NCI-H82 treated with DMSO at 0.1 percent for 48 hours (cell line): ENCODE results near the gene TRAF7.
"Not testable (repeated sequence)": the region's sequence is repeated elsewhere in the genome, so short reads cannot be mapped to it uniquely, and the experiment has no call there.

ENCODE experiments used
- DNase-seq: peaks from one replicate; lab custom pipeline; 2025; ENCODE audit not compliant: unreplicated experiment; lab: John Stamatoyannopoulos, UW

Gene TRAF7

DNA sequence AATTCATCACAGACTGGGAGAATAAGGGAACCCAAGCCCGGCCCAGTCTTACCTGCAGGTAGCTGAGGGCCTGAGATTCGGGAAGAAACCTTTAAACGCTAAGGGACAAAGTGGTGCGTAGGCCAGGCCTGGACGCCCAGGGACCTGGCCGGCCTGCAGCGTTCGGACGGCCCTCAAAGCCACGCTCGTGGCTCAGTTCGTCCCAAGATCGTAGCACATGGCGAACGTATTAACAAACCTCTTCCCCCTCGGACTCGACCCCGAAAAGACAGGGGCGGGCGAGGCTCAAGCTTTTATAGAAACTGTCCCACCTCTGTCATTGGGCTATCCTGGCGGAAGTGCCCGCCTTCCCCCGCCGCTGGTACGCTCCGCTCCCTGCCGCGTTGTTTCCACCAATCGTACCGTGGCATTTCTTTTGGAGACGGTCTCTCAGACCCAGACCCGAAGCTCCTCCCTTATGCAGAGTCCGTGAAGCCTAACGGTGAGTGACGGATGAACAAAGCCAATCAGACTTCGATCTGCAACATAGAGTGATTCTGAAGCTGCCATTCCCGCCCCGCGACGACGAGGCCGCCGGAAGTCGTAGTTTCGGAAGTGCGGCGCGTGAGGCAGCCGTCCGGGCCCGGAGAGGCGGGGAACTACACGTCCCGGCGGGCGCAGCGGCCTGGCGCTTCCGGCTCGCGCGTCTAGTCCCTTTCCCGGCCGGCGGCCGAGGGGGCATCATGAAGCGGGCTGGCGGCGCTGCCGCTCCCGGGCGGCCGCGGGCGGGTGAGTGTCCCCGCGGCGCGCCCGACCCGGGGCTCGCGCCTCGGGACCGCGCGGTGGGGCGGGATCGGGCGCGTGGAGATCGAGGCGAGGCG lies at the start of gene TRAF7:
Gene TRAF7, plus strand, starts transcription at position 692 of the 860 bp plus-strand sequence. CDS start 8,139 bp downstream, outside the sequence.
- DNase-seq: peak; percentile 99

DNA sequence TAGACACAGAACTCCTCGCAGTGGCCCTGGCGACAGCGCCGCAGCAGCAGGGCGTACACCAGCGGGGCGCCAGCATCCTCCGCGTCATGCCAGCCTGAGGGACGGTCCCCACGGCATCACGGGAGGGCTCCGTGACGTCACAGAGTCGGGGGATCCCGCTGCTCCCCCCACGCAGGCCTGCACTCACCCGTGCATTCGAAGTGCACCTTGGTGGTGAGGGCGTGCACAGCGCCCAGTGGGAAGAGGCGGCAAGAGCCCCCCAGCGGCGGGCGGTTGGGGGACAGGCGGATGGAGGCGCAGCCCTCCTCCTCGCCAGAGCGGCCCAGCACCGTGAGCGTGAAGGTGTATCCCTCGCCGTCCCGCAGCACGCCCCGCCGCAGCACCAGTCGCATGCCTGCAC lies 49.4 kb upstream of the TRAF7 start:
- not testable (repeated sequence) for DNase-seq

DNA sequence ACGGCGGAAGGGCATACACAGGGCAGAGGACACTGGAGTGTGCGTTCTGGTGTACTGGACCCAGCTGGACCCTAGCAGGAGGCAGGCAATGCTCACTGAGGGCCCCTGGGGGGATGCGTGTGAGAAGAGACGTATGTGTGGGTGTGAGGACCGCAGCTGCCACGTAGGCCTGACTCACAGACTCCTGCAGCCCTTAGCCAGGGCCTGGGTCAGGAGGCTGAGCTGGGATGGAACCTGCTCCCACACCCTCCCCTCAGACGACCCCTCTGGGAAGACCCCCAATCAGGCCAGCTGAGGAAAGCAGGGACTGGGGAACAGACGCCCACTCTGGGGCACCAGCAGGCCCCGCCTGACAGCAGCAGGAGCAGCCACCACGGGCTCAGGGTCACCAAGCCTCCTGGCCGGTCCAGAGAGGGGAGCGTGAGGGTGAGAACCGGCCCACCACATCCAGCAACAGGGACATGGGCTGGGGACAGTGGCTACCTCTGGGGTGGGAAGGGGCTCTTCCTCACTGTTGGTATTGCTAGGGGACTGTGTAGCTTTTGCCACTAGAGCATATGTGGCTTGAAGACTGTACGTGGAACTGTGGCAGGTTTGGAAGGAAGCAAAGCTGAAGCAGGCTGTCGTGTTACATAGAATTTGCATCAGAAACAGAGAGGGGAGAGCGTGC lies 48.3 kb upstream of the TRAF7 start:
- DNase-seq: not testable (repeated sequence)

DNA sequence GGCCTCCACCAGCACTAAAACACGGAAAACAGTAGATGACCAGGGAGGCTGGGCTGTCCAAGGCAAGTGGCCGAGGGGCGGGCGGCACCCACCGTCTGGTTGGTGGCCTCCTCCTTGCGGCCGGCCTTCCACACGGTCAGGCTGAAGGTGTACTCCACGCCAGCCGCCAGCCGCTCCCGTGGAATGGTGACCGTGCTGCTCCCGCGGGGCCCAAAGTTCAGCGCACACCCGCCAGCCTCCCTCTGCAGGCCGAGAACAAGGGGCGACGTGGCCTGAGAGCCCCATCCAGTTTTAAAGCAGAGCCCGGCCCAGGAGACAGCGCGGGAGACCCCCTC lies 47.8 kb upstream of the TRAF7 start:
- not testable (repeated sequence) for DNase-seq

DNA sequence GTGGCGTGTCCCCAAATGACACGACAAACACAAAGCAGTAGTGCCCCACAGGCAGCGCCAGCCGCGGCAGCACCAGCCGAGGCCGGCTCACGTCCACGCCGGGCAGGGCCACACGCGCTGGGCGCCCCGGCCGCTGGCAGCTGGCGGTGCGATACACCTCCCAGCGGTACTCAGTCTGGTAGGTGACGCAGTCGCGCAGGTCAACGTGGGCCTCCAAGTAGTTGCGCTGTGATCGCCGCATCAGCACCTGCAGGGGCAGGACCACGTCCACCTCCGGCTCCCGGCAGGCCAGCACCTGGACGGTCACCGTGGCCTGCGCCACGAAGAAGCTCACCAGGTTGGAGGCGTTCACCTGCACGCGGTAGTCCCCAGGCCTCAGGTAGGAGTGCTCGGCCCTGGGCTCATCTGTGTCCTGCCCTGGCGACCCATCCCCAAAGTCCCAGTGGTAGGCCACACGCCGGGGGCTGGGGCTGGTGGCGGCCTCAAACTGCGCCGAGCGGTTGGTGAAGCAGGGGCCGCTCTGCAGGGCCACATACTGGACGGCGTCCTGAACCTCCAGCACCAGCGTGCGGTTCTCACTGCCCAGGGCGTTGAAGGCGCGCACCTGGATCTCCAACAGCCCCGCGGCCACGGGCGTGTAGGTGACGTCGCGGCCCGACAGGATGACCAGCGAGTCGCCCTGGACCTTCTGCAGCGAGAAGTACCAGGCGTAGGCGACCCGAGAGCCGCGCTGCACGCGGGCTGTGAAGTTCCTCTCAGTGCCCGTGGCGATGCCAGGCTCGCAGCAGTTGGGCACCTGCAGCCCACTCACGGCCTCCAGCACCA lies 46.9 kb upstream of the TRAF7 start:
- DNase-seq: not testable (repeated sequence)

DNA sequence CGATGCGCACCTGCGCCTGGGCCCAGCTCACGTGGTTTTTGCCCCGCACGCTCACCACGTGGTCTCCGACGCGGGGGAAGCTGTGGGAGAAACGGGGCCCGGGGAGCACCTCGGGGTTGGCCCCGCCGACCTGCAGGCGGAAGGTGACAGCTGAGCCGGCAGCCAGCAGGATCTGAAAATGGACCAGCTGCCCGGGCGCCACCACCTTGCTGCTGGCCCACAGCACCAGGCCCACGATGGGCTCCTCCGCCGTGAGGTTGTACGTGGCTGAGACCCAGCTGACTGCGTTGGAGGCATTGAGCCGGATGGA lies 46.4 kb upstream of the TRAF7 start:
- not testable (repeated sequence) for DNase-seq

DNA sequence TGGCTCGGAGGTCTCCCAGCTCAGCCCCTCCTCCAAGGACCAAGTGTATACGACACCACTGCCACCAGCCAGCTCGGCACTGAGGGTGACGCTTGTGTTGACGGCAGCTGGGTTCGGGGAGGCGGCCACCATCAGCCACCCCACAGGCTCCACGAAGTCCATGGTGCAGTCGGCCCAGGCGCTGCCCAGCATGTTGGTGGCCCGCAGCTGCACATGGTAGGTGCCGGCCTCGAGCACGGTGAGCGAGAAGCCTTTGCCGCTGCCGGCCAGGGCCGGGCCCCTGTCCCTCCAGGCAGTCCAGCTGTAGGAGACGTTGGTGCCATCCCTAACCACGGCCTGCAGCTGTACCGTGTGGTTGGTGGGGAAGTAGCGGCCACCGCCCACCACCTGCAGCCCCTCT lies 45.7 kb upstream of the TRAF7 start:
- not testable (repeated sequence) for DNase-seq

DNA sequence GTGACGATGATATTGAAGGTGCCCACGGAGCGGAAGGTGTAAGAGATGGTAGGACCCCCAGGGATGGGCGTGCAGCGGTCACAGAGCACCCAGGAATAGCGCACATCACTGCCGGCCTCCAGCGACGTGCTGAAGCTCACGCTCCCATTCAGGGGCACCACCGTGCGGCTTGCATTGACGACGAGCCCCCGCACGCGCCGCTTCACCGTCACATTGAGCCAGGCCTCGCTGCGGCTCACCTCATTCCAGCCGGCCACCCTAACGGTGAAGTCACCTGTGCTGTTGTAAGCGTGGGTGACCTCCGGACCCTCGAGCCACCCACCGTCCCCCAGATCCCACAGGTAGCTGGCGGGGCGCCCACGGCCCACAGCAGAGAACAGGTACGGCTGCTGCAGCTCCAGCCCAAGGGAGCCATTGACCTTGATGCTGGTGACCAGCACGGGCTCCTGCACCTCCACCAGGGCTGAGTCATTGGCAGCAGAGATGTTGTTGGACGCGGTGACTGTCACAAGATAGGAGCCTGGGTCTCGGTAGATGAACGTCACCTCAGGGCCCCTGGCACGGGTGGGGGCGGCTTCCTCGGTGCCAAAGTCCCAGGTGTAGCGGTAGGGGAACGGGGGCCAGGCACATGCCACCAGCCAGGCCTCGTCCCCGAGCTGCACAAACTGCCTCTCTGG lies 45.1 kb upstream of the TRAF7 start:
- not testable (repeated sequence) for DNase-seq

DNA sequence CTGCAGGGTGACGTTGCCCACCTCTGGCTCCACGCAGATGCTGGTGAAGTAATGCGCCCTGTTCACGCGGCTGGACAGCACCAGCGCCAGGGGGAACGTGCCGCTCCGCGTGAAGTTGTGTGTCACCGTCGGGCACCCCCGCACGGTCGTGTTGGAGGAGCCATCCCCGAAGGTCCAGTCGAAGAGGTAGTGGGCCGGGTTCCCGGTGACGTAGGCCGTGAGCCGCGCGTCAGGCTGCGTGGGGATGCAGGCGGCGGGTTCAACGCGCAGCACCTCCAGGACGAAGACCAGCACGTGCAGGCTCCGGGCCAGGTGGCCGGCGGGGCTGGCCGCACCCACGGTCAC lies 44.6 kb upstream of the TRAF7 start:
- DNase-seq: not testable (repeated sequence)

DNA sequence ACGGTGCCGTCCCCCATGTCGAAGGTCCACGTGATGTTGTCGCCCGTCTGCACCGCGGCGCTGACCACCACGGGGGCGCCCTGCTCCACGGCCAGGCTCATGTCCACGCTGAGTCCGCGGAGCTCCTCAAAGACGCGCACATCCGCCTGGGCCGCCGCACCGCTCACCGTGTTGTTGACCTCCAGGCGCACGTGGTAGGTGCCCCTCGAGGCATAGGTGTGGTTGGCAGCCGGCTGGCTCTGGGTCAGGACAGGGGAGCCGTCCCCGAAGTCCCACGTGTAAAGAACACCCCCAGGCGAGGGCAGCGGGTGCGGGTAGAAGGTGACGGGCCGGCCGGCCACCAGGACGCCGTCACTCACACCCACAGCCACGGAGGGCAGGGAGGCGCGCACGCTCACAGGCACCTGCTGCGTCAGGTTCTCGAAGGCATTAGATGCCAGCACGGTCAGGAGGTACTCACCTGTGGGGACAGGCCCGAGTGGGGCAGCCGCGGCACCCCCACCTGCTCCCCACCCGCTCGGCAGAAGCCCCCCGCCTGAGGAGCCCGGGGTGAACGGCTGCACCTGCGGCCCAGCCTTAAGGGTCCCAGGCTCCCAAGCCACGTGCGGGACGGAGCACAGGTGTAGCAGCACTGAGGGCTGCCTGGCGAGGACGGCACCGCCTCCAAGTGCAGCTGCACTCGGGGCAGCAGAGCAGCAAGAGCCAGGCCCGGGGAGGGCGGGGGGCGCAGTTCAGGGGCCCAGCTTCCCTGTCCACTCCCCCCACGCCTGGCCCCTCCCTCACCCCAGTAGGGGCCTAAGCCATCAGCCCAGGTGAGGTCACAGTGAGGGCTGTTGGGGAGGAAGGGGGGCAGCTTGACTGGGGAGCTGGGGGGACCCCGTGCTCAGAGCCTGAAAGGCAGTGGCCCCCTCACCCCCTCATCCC lies 43.9 kb upstream of the TRAF7 start:
- not testable (repeated sequence) for DNase-seq

DNA sequence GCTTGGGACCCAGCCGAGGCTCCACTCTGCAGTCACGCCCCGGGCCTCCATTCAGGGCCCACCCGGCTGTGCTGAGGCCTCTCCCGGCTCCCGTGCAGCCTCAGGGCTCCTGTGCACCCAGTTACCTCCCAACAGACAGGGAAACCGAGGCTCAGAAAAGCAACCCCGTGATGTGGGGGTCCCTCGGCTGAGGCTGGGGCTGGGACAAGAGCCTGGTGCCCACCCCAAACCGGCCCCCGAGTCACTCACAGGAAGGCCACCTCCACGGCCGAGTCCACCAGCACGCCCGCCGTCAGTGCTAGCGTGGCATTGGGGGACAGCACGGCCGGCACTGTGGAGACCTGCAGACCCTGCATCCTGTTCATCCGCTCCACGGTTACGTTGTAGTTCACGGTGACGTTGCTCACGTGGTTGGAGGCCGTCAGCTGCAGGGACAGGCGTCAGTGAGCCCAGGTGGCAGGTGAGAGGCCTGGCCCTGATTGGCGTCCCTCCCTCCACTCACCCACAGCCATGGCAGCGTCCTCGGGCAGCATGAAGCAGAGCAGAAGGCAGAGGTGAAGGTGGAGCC lies 43.0 kb upstream of the TRAF7 start:
- not testable (repeated sequence) for DNase-seq

DNA sequence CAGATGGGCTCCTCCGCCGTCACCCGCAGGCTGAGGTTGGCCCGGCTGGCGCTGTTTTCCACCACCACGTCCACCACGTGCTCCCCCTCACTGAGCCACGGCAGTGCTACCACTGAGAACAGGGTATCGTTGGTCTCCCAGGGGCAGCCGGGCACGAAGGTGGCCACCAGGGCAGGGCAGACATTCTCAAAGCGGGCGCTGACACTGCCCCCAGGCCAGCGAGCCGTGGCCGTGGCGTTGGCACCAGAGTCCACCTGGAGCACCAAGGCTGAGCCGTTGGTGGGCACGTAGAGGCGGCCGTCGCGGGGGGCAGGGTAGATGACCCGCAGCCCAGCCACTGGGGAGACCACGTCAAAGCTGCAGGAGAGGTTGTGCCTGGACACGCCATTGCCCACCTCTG lies 41.4 kb upstream of the TRAF7 start:
- DNase-seq: not testable (repeated sequence)

DNA sequence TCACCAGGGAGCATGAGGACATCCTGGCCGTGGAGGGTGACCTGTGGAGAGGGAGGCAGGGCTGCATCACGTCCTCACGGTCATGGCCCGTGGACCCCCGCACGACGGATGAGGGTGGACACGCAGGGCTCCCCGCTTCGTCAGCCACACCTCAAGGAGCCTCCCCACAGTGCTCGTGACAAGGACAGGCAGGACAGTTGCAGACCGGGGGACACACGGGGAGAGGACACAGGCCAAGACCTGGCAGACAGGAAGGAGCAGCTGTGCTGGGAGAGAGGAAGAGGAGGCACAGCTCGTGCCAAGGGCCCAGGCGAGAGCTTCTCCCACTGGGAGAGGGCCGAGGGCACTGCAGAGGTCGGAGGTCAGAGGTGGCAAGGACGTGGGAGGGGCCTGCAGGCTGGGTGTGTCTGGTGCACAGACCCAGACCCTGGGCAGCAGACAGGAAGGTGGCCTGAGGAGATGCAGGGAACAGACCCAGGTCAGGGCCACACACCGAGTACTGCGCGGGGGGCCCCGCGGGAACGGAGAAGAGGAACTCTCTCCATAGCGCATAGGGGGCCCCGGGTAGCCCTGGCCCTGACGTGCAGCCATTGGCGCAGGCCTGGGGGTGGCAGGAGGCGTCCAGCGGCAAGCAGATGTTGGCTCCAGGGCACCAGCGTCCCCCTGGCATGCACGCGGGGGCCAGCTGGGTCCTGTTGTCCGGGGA lies 40.5 kb upstream of the TRAF7 start:
- not testable (repeated sequence) for DNase-seq

DNA sequence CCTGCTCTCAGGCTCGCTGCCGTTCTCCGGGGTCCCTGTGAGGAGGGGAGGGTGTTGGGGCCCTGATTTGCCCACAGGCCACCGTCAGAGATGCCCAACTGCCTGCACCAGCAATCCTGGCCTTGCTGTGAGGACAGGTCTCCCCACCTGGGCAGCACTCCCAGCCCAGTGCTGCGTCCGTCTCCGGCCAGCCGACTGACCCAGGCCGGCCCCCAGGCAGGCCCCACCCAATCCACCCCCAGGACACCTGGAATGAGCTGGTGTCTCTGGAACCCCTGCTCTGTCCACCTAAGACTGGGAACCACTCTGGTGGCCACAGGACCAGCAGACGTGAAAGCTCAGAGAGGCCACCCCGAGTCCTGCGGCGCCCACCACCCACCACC lies 40.0 kb upstream of the TRAF7 start:
- no peak for DNase-seq

DNA sequence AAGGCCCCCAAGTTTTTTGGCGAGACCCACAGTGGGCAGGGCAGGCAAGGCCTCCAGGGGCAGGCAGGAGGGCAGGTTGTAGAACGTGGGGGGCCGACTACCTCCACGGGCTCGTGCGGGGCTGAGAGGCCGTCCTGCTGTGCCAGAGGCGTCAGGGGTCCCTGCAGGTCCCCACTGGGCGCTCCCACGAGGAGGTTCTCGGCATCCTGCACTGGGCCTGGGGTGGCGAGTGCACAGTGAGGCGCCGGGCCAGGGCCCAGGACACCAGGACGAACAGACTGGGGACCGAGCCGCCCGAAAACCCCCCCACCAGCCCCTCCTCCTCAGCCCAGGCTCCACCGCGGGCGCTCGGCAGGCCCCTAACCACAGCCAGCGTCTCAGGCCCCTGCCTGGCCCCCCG lies 39.2 kb upstream of the TRAF7 start:
- not testable (repeated sequence) for DNase-seq

DNA sequence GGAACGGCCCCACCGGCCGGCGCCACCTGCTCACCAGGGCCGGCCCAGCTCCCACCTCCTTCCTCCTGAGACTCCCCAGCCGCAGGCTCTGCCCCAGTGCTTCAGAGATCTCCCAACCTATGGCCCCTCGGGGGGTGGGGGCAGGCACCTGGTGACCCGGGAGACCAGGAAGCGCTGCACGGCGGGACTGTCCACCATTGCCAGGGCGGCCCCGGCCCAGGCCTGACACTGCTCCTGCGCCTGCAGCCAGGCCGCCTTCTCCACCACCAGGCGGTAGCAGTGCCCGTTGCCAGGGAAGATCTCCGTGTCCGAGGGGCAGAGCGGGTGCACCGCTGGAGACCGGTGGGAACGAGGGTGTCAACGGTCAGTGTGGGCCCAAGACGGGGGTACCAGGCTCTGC lies 38.2 kb upstream of the TRAF7 start:
- not testable (repeated sequence) for DNase-seq

DNA sequence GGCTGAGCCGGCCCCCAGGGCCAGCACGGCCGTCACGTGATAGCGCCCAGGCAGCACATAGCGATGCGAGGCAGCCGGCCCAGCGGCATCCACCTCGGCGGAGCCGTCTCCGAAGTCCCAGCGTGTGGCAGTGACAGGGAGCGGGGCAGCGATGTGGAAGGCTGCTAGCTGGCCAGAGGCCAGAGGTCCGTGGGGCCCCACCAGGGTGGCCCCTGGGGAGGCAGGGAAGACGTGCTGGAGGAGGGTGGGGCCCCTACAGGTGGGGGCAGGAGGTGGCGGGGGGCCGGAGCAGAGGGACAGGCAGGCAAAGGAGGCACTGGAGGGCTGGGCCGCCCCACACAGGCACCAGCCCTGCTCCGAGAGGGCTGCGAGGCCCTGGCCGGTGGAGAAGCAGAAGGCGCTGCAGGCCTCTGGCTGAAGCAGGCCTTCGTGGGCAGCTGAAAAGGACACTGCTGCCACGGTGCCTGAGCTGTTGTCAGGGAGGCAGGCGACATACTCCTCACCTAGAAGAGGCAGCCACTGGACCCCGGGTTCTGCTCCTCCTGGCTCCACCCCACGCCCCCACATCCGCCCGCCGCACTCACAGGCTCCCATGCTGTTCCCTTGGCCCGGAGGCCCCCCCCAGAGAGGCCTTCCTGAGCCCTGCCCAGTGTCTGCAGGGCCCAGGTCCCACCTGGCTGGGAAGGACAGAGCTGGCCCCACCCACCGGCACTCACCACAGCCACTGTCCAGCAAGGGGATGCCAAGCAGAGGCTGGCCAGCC lies 37.4 kb upstream of the TRAF7 start:
- DNase-seq: not testable (repeated sequence)

DNA sequence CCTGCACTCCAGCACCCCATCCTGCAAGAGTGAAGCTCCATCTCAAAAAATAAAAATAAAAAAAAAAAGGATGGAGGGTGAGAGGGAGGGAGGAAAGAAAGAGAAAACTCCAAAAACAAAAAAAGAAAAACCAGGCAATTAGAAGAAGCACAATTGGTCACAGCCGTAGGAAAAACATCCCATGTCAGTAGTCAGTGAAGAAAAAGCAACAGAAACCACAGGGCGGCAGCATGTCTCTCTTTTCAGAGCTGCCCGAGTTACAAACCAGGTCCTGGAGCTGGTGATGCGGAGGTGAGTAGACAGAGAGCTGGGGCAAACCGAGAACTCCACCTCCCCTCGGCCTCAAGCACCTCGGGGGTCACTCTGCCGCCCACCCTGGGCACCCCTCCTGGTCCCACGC lies 34.3 kb upstream of the TRAF7 start:
- DNase-seq: not testable (repeated sequence)
